K562 (cell line): Measurements from ENCODE around the gene PXN. TPM values are rescaled to one million over a fixed set of nuclear protein-coding genes. Genes with fewer than 3 reads are reported as not detected.
A peak's percentile ranks its signal among the peaks of the same experiment; 100 is the strongest.

ENCODE experiments used
- ATAC-seq: fragments of 200-7000 bp; cut with Tn5 transposase; 3 replicates; pipeline ENCODE4 v1.9.1; 2020; ENCODE audit warnings: moderate library complexity
- BruUV-seq: library from RNA; stranded (reverse); fragments of 400-500 nt; replicated peaks from 2 replicates; lab custom pipeline; 2021; lab: Mats Ljungman, UMichigan
- CTCF ChIA-PET: fragments of 300-600 bp; formaldehyde crosslinking; extraction: SDS; loops from one replicate; lab custom pipeline; 2021; ENCODE audit warnings: low intra/inter-chr PET ratio; lab: Yijun Ruan, JAX
- POLR2A ChIA-PET: fragments of 300-600, 350-650 bp; sonication (Branson Sonifier 250); formaldehyde crosslinking; extraction: SDS; loops from one replicate; lab custom pipeline; 2021; ENCODE audit warnings: antibody characterized with exemption, inconsistent platforms; lab: Yijun Ruan, JAX
- DNase-seq, 4 experiments: peaks; one replicate each; pipeline versions ENCODE4 v3.0.0 to v3.0.0-alpha.2; 2011 to 2018; ENCODE audit warnings: low spot score in 3 of 4, mixed read lengths in 3 of 4; ENCODE audit errors: extremely low read depth in 1 of 4
- FAIRE-seq: peaks from 2 replicates; lab custom pipeline; 2011; peaks lifted over from hg19 to GRCh38; lab: Jason Lieb, UNC
- H2AFZ ChIP-seq: 2 replicates; pipeline ENCODE4 v1.6.0; 2011; ENCODE audit warnings: low read depth, low read length, control low read depth, inconsistent platforms
- H3K27ac ChIP-seq: fragments of 200-600 bp; 3 replicates; pipeline ENCODE4 v1.8.0; 2011; ENCODE audit warnings: low read depth, mild to moderate bottlenecking, control low read depth, inconsistent platforms, low read length, moderate library complexity, mixed read lengths; ENCODE audit errors: extremely low read depth
- H3K27me3 ChIP-seq, 2 experiments: fragments of 300-600 bp in 1 of 2; 2 replicates in 1 of 2; 3 replicates in 1 of 2; pipeline versions ENCODE4 v1.6.0 to v1.8.0; 2011; ENCODE audit warnings: inconsistent platforms in 2 of 2, low read length in 2 of 2, mild to moderate bottlenecking in 1 of 2, mixed read lengths in 1 of 2, moderate library complexity in 1 of 2; ENCODE audit not compliant: control insufficient read depth in 2 of 2, insufficient read depth in 2 of 2
- H3K36me3 ChIP-seq: fragments of 300-600 bp; 3 replicates; pipeline ENCODE4 v1.8.0; 2011; ENCODE audit warnings: mild to moderate bottlenecking, low read length, inconsistent platforms; ENCODE audit not compliant: control insufficient read depth, insufficient read depth
- H3K4me1 ChIP-seq, 2 experiments: fragments of 200-600 bp in 1 of 2; replicated peaks in 1 of 2; 2 replicates in 1 of 2; 3 replicates in 1 of 2; pipeline versions ENCODE4 v1.5.1 to v1.8.0; 2011; ENCODE audit warnings: inconsistent platforms in 2 of 2, low read length in 2 of 2, mild to moderate bottlenecking in 1 of 2, mixed read lengths in 1 of 2, moderate library complexity in 1 of 2; ENCODE audit not compliant: control insufficient read depth in 2 of 2, insufficient read depth in 2 of 2
- H3K4me2 ChIP-seq: 2 replicates; pipeline ENCODE4 v1.6.1; 2011; ENCODE audit warnings: low read length, control low read depth, inconsistent platforms, mixed read lengths; ENCODE audit not compliant: insufficient read depth
- H3K4me3 ChIP-seq: fragments of 200-600 bp; sonication (generic), shearing (Covaris generic); 2 replicates; pipeline ENCODE4 v1.5.1; 2016; ENCODE audit warnings: control low read depth, inconsistent platforms
- H3K79me2 ChIP-seq: fragments of 200-600 bp; 3 replicates; pipeline ENCODE4 v1.8.0; 2011; ENCODE audit warnings: low read length, inconsistent platforms; ENCODE audit not compliant: control insufficient read depth, insufficient read depth
- H3K9ac ChIP-seq, 2 experiments: 2 replicates each; pipeline versions ENCODE4 v1.6.0 to v1.6.1; 2011; ENCODE audit warnings: low read depth in 2 of 2, low read length in 2 of 2, control low read depth in 1 of 2, inconsistent platforms in 1 of 2, mild to moderate bottlenecking in 1 of 2, mixed read lengths in 1 of 2; ENCODE audit not compliant: insufficient read depth in 1 of 2
- H3K9me1 ChIP-seq: one replicate; pipeline ENCODE4 v1.6.0; 2011; ENCODE audit warnings: inconsistent platforms, mild to moderate bottlenecking, low read length, moderate library complexity; ENCODE audit not compliant: control insufficient read depth, insufficient read depth
- H3K9me3 ChIP-seq: replicated peaks from 2 replicates; pipeline ENCODE4 v1.5.1; 2011; ENCODE audit warnings: low read depth, low read length, inconsistent platforms; ENCODE audit not compliant: control insufficient read depth, insufficient read depth
- H4K20me1 ChIP-seq: replicated peaks from 2 replicates; pipeline ENCODE4 v1.6.1; 2011; ENCODE audit warnings: low read length, inconsistent platforms, mixed read lengths; ENCODE audit not compliant: control insufficient read depth, insufficient read depth
- CBFB ChIP-seq: sonication (generic); formaldehyde crosslinking; IDR thresholded peaks from 2 replicates; pipeline ENCODE4 v1.4.0; 2020; ENCODE audit warnings: mild to moderate bottlenecking, missing genetic modification reagents
- FOXJ3 ChIP-seq: sonication (generic); formaldehyde crosslinking; IDR thresholded peaks from 2 replicates; pipeline ENCODE4 v1.4.0; 2020; ENCODE audit warnings: mild to moderate bottlenecking, missing genetic modification reagents
- NR2C2 ChIP-seq, 2 experiments: fragments of 200-800 bp in 1 of 2; sonication (Bioruptor generic) in 1 of 2; sonication (generic) in 1 of 2; formaldehyde crosslinking in 1 of 2; IDR thresholded peaks; 2 replicates each; pipeline versions ENCODE4 v1.6.1 to v1.8.0; 2016 to 2022; ENCODE audit warnings: mild to moderate bottlenecking in 1 of 2, missing compliant biosample characterization in 1 of 2, missing genetic modification characterization in 1 of 2, missing genetic modification reagents in 1 of 2
- NRF1 ChIP-seq, 2 experiments: fragments of 450-650 bp; IDR thresholded peaks in 1 of 2; conservative IDR thresholded peaks in 1 of 2; 2 replicates each; pipeline ENCODE4 v1.6.1; 2014; ENCODE audit warnings: mild to moderate bottlenecking in 2 of 2
- SIRT6 ChIP-seq: IDR thresholded peaks from one replicate; pipeline ENCODE4 v1.6.1; 2012; ENCODE audit warnings: low read depth, mild to moderate bottlenecking, control low read depth, inconsistent platforms, low read length, moderate library complexity
- ZKSCAN1 ChIP-seq: fragments of 150-350 bp; IDR thresholded peaks from 2 replicates; pipeline ENCODE4 v1.6.1; 2016; ENCODE audit warnings: low read depth, low read length
- WGBS: fragments of 100-300 bp; shearing (Covaris generic); methylation state at CpG from one replicate; pipeline ENCODE4 v1.1.6; 2016; ENCODE audit warnings: low coverage, mixed read lengths; ENCODE audit not compliant: insufficient coverage; ENCODE audit errors: missing lambda C conversion rate; 5-methylcytosine and 5-hydroxymethylcytosine counted together
- in situ Hi-C: fragments of 300-500 bp; cut with MboI; formaldehyde crosslinking; loops from 4 replicates; pipeline ENCODE4 v1.15.0; 2018; ENCODE audit warnings: inconsistent platforms, mixed read lengths
- intact Hi-C: fragments of 100-400 bp; cut with micrococcal nuclease; formaldehyde crosslinking; loops from 2 replicates; pipeline ENCODE4 v1.14.2; 2022
- polyA plus RNA-seq, 8 experiments: library from polyadenylated mRNA; depleted of rRNA in 4 of 8; stranded (reverse) in 5 of 8; unstranded in 3 of 8; fragments of >200 nt; fragmentation: Nextera tagmentation in 2 of 8; fragmentation: Illumina TruSeq in 1 of 8; extraction: Ambion mirVana in 2 of 8; extraction: Trizol in 1 of 8; gene quantifications; 2 replicates each; pipeline versions ENCODE4 v1.2.1 to v1.2.3, GENCODE V29; 2011 to 2014; ENCODE audit warnings: inconsistent platforms in 1 of 8, missing spikeins in 1 of 8
- total RNA-seq, 7 experiments: library from RNA; depleted of rRNA in 6 of 7; stranded (reverse); fragments of >200 nt in 6 of 7; fragmentation: Illumina TruSeq in 2 of 7; extraction: Trizol in 2 of 7; gene quantifications; 2 replicates each; pipeline versions ENCODE4 v1.2.1 to v1.2.3, GENCODE V29; 2011 to 2021; ENCODE audit warnings: low replicate concordance in 1 of 7
- TF ChIP-seq, protein P1 (sequence below): sonication (generic); formaldehyde crosslinking; IDR thresholded peaks from 2 replicates; pipeline ENCODE4 v1.8.1; 2023; ENCODE audit warnings: missing genetic modification reagents, mild to moderate bottlenecking, borderline replicate concordance
- TF ChIP-seq, protein P2 (sequence below): sonication (generic); formaldehyde crosslinking; IDR thresholded peaks from 2 replicates; pipeline ENCODE4 v1.4.0; 2020; ENCODE audit warnings: mild to moderate bottlenecking, missing genetic modification reagents

Gene PXN
- total and polyA plus RNA-seq, 9 of the 15 experiments (the other 6 are each of a cell fraction or from before 2014, with no cell fraction given) = 4.0 to 74.1 (median 18.6) TPM

DNA sequence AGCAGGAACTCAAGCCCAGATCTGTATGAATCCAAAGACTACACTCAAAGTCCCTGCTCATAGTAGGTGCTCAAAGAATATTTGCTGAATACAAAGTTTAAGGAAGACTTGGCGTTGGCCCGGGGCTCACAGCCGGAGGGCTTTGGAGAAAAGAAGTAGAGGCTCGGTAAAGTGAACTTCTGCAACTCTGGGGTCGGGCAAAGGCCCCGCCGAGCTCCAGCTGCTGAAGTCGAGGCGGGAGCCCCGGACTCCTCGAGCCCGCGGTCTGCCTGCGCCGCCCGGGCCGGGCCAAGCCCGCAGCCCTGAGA lies 71.3 kb downstream of the PXN start:
- peak; percentile 36 for ATAC-seq

More for the DNA sequence above, 71.3 kb downstream of the PXN start:
- BruUV-seq = no TSS peak
- H3K9me3 ChIP-seq = no peaks in the 10 kb centered on the region
- peak overlapping the region; percentile 76 for H2AFZ ChIP-seq
- H3K36me3 ChIP-seq = peaks cover 72% of the 10 kb centered on the region
- peak overlapping the region; percentile 99 for H3K4me2 ChIP-seq
- ChIA-PET CTCF (no interaction called here), POLR2A (interaction anchor here (1.0 to 12.6 kb wide), 8 partner anchors 7 to 98 kb away, joined by 3 to 331 read pairs (median 60); partner anchors contain the start of genes PXN, RNU4-1, RNU4-2 and RPLP0)
- in situ Hi-C loops = no loop called here
- 0% methylated on average over 14 of the region's 18 CpGs for WGBS
- H3K79me2 ChIP-seq = peaks cover 97% of the 10 kb centered on the region
- H4K20me1 ChIP-seq = peaks cover 32% of the 10 kb centered on the region
- peak overlapping the region; percentile 94 to 95 for H3K9ac ChIP-seq
- TF ChIP-seq SIRT6 (no peak), NR2C2 (CRISPR knock-in tag; IDR thresholded peaks at IDR 0.05) (no peak), NR2C2 (tag; IDR thresholded peaks at IDR 0.05) (0 out of 2 replicates have a peak, but pooled peaks have one; percentile 97), CBFB (0 out of 2 replicates have a peak, but pooled peaks have one; percentile 10), ZKSCAN1 (peak; percentile 32), NRF1 (conservative IDR thresholded peaks at IDR 0.05 in 1 of 2, IDR thresholded peaks at IDR 0.05 in 1 of 2) (peak in 1 of 2 experiments; percentile 19; a peak in 1 of 4 replicates), FOXJ3 (no peak)
- TF ChIP-seq, protein P1, sequence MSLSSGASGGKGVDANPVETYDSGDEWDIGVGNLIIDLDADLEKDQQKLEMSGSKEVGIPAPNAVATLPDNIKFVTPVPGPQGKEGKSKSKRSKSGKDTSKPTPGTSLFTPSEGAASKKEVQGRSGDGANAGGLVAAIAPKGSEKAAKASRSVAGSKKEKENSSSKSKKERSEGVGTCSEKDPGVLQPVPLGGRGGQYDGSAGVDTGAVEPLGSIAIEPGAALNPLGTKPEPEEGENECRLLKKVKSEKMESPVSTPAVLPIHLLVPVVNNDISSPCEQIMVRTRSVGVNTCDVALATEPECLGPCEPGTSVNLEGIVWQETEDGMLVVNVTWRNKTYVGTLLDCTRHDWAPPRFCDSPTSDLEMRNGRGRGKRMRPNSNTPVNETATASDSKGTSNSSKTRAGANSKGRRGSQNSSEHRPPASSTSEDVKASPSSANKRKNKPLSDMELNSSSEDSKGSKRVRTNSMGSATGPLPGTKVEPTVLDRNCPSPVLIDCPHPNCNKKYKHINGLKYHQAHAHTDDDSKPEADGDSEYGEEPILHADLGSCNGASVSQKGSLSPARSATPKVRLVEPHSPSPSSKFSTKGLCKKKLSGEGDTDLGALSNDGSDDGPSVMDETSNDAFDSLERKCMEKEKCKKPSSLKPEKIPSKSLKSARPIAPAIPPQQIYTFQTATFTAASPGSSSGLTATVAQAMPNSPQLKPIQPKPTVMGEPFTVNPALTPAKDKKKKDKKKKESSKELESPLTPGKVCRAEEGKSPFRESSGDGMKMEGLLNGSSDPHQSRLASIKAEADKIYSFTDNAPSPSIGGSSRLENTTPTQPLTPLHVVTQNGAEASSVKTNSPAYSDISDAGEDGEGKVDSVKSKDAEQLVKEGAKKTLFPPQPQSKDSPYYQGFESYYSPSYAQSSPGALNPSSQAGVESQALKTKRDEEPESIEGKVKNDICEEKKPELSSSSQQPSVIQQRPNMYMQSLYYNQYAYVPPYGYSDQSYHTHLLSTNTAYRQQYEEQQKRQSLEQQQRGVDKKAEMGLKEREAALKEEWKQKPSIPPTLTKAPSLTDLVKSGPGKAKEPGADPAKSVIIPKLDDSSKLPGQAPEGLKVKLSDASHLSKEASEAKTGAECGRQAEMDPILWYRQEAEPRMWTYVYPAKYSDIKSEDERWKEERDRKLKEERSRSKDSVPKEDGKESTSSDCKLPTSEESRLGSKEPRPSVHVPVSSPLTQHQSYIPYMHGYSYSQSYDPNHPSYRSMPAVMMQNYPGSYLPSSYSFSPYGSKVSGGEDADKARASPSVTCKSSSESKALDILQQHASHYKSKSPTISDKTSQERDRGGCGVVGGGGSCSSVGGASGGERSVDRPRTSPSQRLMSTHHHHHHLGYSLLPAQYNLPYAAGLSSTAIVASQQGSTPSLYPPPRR (CRISPR knock-in tag) = no peak
- TF ChIP-seq, protein P2, sequence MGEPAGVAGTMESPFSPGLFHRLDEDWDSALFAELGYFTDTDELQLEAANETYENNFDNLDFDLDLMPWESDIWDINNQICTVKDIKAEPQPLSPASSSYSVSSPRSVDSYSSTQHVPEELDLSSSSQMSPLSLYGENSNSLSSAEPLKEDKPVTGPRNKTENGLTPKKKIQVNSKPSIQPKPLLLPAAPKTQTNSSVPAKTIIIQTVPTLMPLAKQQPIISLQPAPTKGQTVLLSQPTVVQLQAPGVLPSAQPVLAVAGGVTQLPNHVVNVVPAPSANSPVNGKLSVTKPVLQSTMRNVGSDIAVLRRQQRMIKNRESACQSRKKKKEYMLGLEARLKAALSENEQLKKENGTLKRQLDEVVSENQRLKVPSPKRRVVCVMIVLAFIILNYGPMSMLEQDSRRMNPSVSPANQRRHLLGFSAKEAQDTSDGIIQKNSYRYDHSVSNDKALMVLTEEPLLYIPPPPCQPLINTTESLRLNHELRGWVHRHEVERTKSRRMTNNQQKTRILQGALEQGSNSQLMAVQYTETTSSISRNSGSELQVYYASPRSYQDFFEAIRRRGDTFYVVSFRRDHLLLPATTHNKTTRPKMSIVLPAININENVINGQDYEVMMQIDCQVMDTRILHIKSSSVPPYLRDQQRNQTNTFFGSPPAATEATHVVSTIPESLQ (CRISPR knock-in tag) = 0 out of 2 replicates have a peak, but pooled peaks have one; percentile 14
- no peaks in the 10 kb centered on the region for H3K9me1 ChIP-seq
- H3K4me1 ChIP-seq = peaks cover 12 to 38% of the 10 kb centered on the region in 2 experiments; a peak in 4 of 5 replicates
- FAIRE-seq = no peak
- peak overlapping the region; percentile 98 for H3K4me3 ChIP-seq
- no peak for DNase-seq
- H3K27me3 ChIP-seq = no peaks in the 10 kb centered on the region
- H3K27ac ChIP-seq = peak overlapping the region; percentile 96
- intact Hi-C loops = no loop called here
